Neuronal stem cell (in vitro differentiated cells): ENCODE measurements around the gene KRTCAP2.
"Not testable (repeated sequence)": the region's sequence is repeated elsewhere in the genome, so short reads cannot be mapped to it uniquely, and the experiment has no call there.

Source experiments
- DNase-seq: peaks from one replicate; pipeline ENCODE4 v3.0.0-alpha.2; 2013; ENCODE audit warnings: low spot score
- H2AFZ ChIP-seq: one replicate; pipeline ENCODE4 v1.6.1; 2013; ENCODE audit warnings: mild to moderate bottlenecking, low read length, inconsistent platforms
- H2AK5ac ChIP-seq: 2 replicates; pipeline ENCODE4 v1.6.1; 2013; ENCODE audit warnings: low read depth, mild to moderate bottlenecking, inconsistent platforms, low read length, moderate library complexity, mixed read lengths
- H2BK120ac ChIP-seq: 2 replicates; pipeline ENCODE4 v1.6.1; 2013; ENCODE audit warnings: low read depth, mild to moderate bottlenecking, inconsistent platforms, low read length, moderate library complexity, mixed read lengths
- H2BK12ac ChIP-seq: one replicate; pipeline ENCODE4 v1.6.1; 2013; ENCODE audit warnings: low read length, inconsistent platforms
- H2BK15ac ChIP-seq: 2 replicates; pipeline ENCODE4 v1.6.1; 2013; ENCODE audit warnings: mild to moderate bottlenecking, low read length, inconsistent platforms, mixed read lengths
- H2BK5ac ChIP-seq: one replicate; pipeline ENCODE4 v1.6.1; 2013; ENCODE audit warnings: inconsistent platforms, mild to moderate bottlenecking, low read length, moderate library complexity
- H3K14ac ChIP-seq: one replicate; pipeline ENCODE4 v1.6.1; 2013; ENCODE audit warnings: low read length, inconsistent platforms
- H3K18ac ChIP-seq: 2 replicates; pipeline ENCODE4 v1.6.1; 2013; ENCODE audit warnings: low read length, inconsistent platforms
- H3K23ac ChIP-seq: 2 replicates; pipeline ENCODE4 v1.6.1; 2013; ENCODE audit warnings: low read depth, mild to moderate bottlenecking, mixed read lengths, low read length, inconsistent platforms; ENCODE audit not compliant: poor library complexity
- H3K27ac ChIP-seq: replicated peaks from 3 replicates; pipeline ENCODE4 v1.5.1; 2013; ENCODE audit warnings: low read length, inconsistent platforms
- H3K27me3 ChIP-seq, 3 experiments: 2 replicates each; pipeline ENCODE4 v1.6.1; 2013; ENCODE audit warnings: low read length in 3 of 3, mild to moderate bottlenecking in 2 of 3, inconsistent platforms in 1 of 3, low read depth in 1 of 3, mixed read lengths in 1 of 3, moderate library complexity in 1 of 3; ENCODE audit not compliant: control insufficient read depth in 3 of 3, insufficient read depth in 3 of 3
- H3K36me3 ChIP-seq, 2 donors: replicated peaks in 1 of 2; 2 replicates each; pipeline ENCODE4 v1.6.1; 2013; ENCODE audit warnings: low read length in 2 of 2; ENCODE audit not compliant: control insufficient read depth in 2 of 2, insufficient read depth in 2 of 2
- H3K4ac ChIP-seq: 2 replicates; pipeline ENCODE4 v1.6.1; 2013; ENCODE audit warnings: inconsistent platforms, mild to moderate bottlenecking, low read length, moderate library complexity
- H3K4me1 ChIP-seq, 2 donors: 1 replicate in 1 of 2; 2 replicates in 1 of 2; pipeline ENCODE4 v1.6.1; 2013; ENCODE audit warnings: low read length in 2 of 2, low read depth in 1 of 2; ENCODE audit not compliant: control insufficient read depth in 2 of 2, insufficient read depth in 1 of 2
- H3K4me2 ChIP-seq: one replicate; pipeline ENCODE4 v1.6.1; 2013; ENCODE audit warnings: mild to moderate bottlenecking, low read length, inconsistent platforms; ENCODE audit not compliant: insufficient read depth, poor library complexity, severe bottlenecking
- H3K4me3 ChIP-seq, 2 donors: 2 replicates each; pipeline ENCODE4 v1.5.1; 2013; ENCODE audit warnings: low read length in 2 of 2, mild to moderate bottlenecking in 2 of 2, inconsistent platforms in 1 of 2, moderate library complexity in 1 of 2
- H3K79me1 ChIP-seq: one replicate; pipeline ENCODE4 v1.6.1; 2013; ENCODE audit warnings: low read depth, mild to moderate bottlenecking, inconsistent platforms, low read length, moderate library complexity
- H3K9ac ChIP-seq: one replicate; pipeline ENCODE4 v1.6.1; 2013; ENCODE audit warnings: mild to moderate bottlenecking, low read depth, low read length, inconsistent platforms; ENCODE audit not compliant: poor library complexity
- H3K9me3 ChIP-seq, 2 donors: replicated peaks in 1 of 2; 2 replicates each; pipeline versions ENCODE3 to v1.6.1; 2013; ENCODE audit warnings: low read length in 2 of 2, mild to moderate bottlenecking in 2 of 2, inconsistent platforms in 1 of 2, low read depth in 1 of 2, mixed read lengths in 1 of 2, moderate library complexity in 1 of 2; ENCODE audit not compliant: control insufficient read depth in 2 of 2, insufficient read depth in 1 of 2
- H4K8ac ChIP-seq: one replicate; pipeline ENCODE4 v1.6.1; 2013; ENCODE audit warnings: low read depth, mild to moderate bottlenecking, inconsistent platforms, low read length, moderate library complexity
- H4K91ac ChIP-seq: one replicate; pipeline ENCODE4 v1.6.1; 2013; ENCODE audit warnings: low read length, low read depth, mild to moderate bottlenecking, inconsistent platforms; ENCODE audit not compliant: poor library complexity
- WGBS, 2 donors: extraction: QIAGEN DNeasy Blood & Tissue Kit; methylation state at CpG; one replicate each; pipeline ENCODE4 v1.1.7; 2013; ENCODE audit warnings: missing lambda C conversion rate in 2 of 2, mixed read lengths in 1 of 2; ENCODE audit not compliant: insufficient read length in 2 of 2, insufficient replicate concordance in 1 of 2; ENCODE audit errors: extremely low coverage in 2 of 2; 5-methylcytosine and 5-hydroxymethylcytosine counted together

KRTCAP2 gene

GRCh38 chr1:155155996-155156643 is 17.0 kb downstream of the KRTCAP2 start:
- not testable (repeated sequence) for H3K23ac ChIP-seq, H2BK5ac ChIP-seq, H2BK12ac ChIP-seq, H3K27me3 ChIP-seq, H3K9me3 ChIP-seq, H3K79me1 ChIP-seq, H3K14ac ChIP-seq, H3K18ac ChIP-seq, H3K4ac ChIP-seq, H4K8ac ChIP-seq, H3K4me1 ChIP-seq, H2AK5ac ChIP-seq, H4K91ac ChIP-seq, H3K27ac ChIP-seq, H2BK15ac ChIP-seq, H3K4me3 ChIP-seq, H2AFZ ChIP-seq, H3K36me3 ChIP-seq, H3K4me2 ChIP-seq, H3K9ac ChIP-seq, DNase-seq, H2BK120ac ChIP-seq
- WGBS, 2 donors, result no CpG with 5 or more reads among the region's 3 CpGs

DNA sequence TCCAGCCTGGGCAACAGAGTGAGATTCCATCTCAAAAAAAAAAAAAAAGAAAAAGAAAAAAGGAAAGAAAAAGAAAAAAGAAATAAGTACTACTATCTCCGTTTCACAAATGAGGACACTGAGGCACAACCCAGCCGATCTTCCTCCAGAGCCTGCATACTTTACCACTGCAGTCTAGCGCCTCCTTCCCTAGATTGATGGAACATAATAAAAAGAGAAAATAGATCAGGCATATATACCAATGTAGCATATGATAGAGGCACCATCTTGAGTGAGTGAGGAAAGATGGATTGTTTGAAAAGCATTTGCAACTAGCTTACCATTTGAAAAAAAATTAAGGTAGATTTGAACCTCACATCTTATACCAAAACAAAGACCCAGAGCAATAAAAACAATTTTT is 27.6 kb downstream of the KRTCAP2 start:
- no peak overlapping the region for H3K4me2 ChIP-seq
- DNase-seq, result no peak

DNA sequence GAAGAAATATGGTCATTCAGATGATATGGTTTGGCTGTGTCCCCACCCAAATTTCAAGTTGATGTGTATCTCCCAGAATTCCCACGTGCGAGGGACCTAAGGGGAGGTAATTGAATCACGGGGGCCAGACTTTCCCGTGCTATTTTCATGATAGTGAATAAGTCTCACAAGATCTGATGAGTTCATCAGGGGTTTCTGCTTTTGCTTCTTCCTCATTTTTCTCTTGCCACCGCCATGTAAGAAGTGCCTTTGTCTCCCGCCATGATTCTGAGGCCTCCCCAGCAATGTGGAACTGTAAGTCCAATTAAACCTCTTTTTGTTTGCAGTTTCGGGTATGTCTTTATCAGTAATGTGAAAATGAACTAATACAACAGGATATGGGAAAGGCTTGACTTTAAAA is 31.4 kb downstream of the KRTCAP2 start:
- Histone ChIP-seq H4K8ac (no peak overlapping the region), H3K4me2 (no peak overlapping the region), H2BK120ac (no peak overlapping the region), H3K14ac (no peak overlapping the region), H3K9me3 (no peaks in the 10 kb centered on the region), H3K23ac (no peak overlapping the region), H3K9ac (no peak overlapping the region), H3K27ac (no peak overlapping the region), H3K4ac (no peak overlapping the region), H2BK15ac (no peak overlapping the region), H4K91ac (no peak overlapping the region), H3K27me3 (peaks cover 0 to 3% (median 0%) of the 10 kb centered on the region in 3 experiments), H2BK5ac (no peak overlapping the region), H3K79me1 (peaks cover 4% of the 10 kb centered on the region), H3K18ac (no peak overlapping the region), H3K4me3 (no peak overlapping the region), H3K4me1 (peaks cover 3 to 7% of the 10 kb centered on the region in 2 donors), H2BK12ac (no peak overlapping the region), H2AK5ac (no peak overlapping the region), H3K36me3 (peaks cover 7 to 17% of the 10 kb centered on the region in 2 donors), H2AFZ (peak overlapping the region; percentile 47)
- no CpG with 5 or more reads among the region's 7 CpGs for WGBS, 2 donors
- no peak for DNase-seq

More for the DNA sequence above, 27.6 kb downstream of the KRTCAP2 start:
- no peak overlapping the region for H2BK15ac ChIP-seq
- no peaks in the 10 kb centered on the region for H3K79me1 ChIP-seq
- no peak overlapping the region for H3K23ac ChIP-seq
- no peak overlapping the region for H2BK5ac ChIP-seq
- no peak overlapping the region for H3K4me3 ChIP-seq
- peaks cover 0 to 1% of the 10 kb centered on the region in 2 donors for H3K4me1 ChIP-seq
- no peak overlapping the region for H3K9ac ChIP-seq
- no peak overlapping the region for H4K8ac ChIP-seq
- no peak overlapping the region for H3K27ac ChIP-seq
- H3K14ac ChIP-seq, result no peak overlapping the region
- H3K18ac ChIP-seq, result no peak overlapping the region
- no peaks in the 10 kb centered on the region for H3K36me3 ChIP-seq
- no peak overlapping the region for H2BK120ac ChIP-seq
- H3K9me3 ChIP-seq, result no peaks in the 10 kb centered on the region
- no peak overlapping the region for H2BK12ac ChIP-seq
- peaks cover 0 to 3% (median 0%) of the 10 kb centered on the region in 3 experiments for H3K27me3 ChIP-seq
- H2AK5ac ChIP-seq, result no peak overlapping the region
- H2AFZ ChIP-seq, result no peak overlapping the region
- no peak overlapping the region for H3K4ac ChIP-seq
- H4K91ac ChIP-seq, result no peak overlapping the region
- WGBS, 2 donors, result no CpG with 5 or more reads among the region's 3 CpGs

DNA sequence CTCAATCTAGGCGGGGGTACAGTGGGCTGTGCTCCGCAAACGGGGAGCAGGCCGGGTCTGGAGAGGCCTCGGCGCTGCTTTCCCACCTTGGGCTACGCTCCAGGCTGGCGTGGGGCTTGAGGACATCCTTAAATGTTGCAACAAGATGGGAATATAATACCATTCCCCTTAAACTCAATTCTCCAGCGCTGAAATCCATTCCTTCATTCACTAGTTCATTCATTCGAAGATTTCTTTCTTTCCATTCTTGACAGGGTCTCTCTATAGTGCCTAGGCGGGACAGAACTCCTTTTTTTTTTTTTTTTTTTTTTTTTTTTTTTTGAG is 32.5 kb downstream of the KRTCAP2 start:
- Histone ChIP-seq H2BK5ac (peak overlapping the region; percentile 19), H3K4ac (no peak overlapping the region), H4K91ac (no peak overlapping the region), H3K79me1 (peaks cover 4% of the 10 kb centered on the region), H3K4me3 (peak overlapping the region; percentile 89 to 91), H4K8ac (no peak overlapping the region), H3K36me3 (peaks cover 7 to 17% of the 10 kb centered on the region in 2 donors), H3K9ac (no peak overlapping the region), H2BK15ac (no peak overlapping the region), H2BK12ac (no peak overlapping the region), H3K18ac (peak overlapping the region; percentile 73), H2AFZ (peak overlapping the region; percentile 93), H3K4me1 (peaks cover 4 to 8% of the 10 kb centered on the region in 2 donors), H3K27me3 (peaks cover 0 to 3% (median 0%) of the 10 kb centered on the region in 3 experiments), H3K14ac (no peak overlapping the region), H2AK5ac (no peak overlapping the region), H3K23ac (peak overlapping the region; percentile 95), H2BK120ac (no peak overlapping the region), H3K4me2 (peak overlapping the region; percentile 100), H3K27ac (no peak overlapping the region), H3K9me3 (no peaks in the 10 kb centered on the region)
- DNase-seq, result no peak
- WGBS, 2 donors, result no CpG with 5 or more reads among the region's 11 CpGs
